LNCaP clone FGC (cell line): Measurements from ENCODE around the gene GABRA6.

Source experiments
- DNase-seq: peaks from one replicate; pipeline ENCODE4 v3.0.0-alpha.2; 2011; ENCODE audit warnings: low read depth
- H3K4me3 ChIP-seq: 2 replicates; pipeline ENCODE4 v1.5.1; 2011; ENCODE audit warnings: mild to moderate bottlenecking, low read depth, low read length, control low read depth
- TF ChIP-seq, protein P1 (sequence below): IDR thresholded peaks from 2 replicates; pipeline ENCODE4 v1.5.1; 2012; ENCODE audit warnings: mild to moderate bottlenecking; ENCODE audit not compliant: control insufficient read depth, insufficient read depth; ENCODE audit errors: extremely low read depth

Gene GABRA6

GRCh38 chr5:161676103-161676502 lies 9.4 kb upstream of the GABRA6 start:
- TF ChIP-seq, protein P1, sequence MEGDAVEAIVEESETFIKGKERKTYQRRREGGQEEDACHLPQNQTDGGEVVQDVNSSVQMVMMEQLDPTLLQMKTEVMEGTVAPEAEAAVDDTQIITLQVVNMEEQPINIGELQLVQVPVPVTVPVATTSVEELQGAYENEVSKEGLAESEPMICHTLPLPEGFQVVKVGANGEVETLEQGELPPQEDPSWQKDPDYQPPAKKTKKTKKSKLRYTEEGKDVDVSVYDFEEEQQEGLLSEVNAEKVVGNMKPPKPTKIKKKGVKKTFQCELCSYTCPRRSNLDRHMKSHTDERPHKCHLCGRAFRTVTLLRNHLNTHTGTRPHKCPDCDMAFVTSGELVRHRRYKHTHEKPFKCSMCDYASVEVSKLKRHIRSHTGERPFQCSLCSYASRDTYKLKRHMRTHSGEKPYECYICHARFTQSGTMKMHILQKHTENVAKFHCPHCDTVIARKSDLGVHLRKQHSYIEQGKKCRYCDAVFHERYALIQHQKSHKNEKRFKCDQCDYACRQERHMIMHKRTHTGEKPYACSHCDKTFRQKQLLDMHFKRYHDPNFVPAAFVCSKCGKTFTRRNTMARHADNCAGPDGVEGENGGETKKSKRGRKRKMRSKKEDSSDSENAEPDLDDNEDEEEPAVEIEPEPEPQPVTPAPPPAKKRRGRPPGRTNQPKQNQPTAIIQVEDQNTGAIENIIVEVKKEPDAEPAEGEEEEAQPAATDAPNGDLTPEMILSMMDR: peak; percentile 71
- H3K4me3 ChIP-seq: no peak overlapping the region
- DNase-seq: peak; percentile 2

DNA sequence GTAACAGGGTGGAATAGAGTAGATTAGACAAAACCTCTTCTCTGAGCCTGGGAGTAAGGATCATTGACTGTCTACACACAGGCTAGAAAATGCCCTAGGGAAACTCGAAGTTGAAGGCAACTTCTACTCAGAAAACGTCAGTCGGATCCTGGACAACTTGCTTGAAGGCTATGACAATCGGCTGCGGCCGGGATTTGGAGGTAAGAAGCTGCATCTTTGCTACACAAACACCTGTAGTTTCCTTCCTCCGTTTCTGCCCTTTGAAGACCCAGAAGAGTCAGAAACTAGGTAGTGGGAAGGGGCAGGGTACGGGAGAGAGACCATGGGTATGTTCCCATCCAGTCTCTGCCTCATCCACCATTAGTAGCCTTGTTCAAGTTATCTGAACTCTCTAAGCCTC lies 628 bp downstream of the GABRA6 start:
- TF ChIP-seq, protein P1: no peak
- DNase-seq: no peak
- no peak overlapping the region for H3K4me3 ChIP-seq

DNA sequence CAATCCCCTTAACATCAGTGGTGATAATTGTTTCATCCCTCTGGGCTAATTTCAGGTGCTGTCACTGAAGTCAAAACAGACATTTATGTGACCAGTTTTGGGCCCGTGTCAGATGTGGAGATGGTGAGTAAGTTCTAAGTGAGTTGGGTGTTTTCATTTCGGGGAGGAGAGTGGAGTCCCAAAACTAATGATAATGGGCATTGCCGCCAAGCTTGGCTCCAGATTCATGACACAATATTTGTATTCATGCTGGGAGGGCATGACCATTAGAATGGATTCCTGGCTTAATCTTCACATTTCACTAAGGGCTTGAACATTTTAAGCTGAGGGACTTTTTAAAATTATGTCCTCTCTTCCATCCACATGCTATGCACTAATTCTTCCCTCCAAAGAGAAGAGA lies 1.4 kb downstream of the GABRA6 start:
- no peak overlapping the region for H3K4me3 ChIP-seq
- TF ChIP-seq, protein P1: no peak
- DNase-seq: no peak

DNA sequence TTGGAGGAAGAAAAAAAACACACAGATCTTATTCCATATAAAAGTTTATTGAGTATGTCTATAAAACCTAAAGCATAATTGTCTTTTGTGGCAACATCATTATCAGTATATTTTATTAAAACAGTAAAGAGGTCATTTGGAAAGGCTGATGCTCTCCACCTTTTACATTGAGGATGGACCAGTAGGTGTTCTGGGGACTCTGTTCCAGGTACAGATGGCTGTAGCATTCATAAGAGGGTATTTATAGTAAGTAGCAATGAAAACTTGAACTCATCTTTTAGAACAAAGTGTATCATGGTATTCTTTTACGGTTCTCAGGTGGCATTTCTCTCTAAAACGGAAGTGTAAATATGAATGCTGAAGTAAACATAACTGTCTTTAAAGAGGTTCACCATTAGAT lies 1.8 kb downstream of the GABRA6 start:
- no peak overlapping the region for H3K4me3 ChIP-seq
- DNase-seq: no peak
- TF ChIP-seq, protein P1: no peak

- no peak overlapping the region for H3K4me3 ChIP-seq
- TF ChIP-seq, protein P1: no peak
- no peak for DNase-seq
Measured at GRCh38 chr5:161691911-161692310, 6.4 kb downstream of the GABRA6 start.

DNA sequence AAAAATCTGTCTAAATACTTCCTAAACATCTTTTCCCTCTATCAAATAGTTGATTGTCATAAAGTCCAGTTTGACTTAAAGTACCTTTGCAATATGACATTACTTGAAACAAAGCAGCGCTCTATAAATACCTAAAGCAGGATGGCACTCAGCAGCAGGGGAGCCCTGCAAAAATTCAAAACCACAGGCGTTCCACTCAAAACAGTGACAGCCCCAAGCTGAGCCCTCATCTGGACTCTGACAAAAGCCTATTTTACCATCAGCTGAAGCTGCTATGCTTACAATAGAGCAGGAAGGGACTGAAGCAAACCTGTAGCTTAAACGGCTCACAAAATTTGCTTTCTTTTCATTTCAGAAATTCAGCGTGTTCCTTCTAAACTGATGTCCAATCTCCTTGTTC lies 11.5 kb downstream of the GABRA6 start:
- no peak overlapping the region for H3K4me3 ChIP-seq
- TF ChIP-seq, protein P1: no peak
- no peak for DNase-seq

DNA sequence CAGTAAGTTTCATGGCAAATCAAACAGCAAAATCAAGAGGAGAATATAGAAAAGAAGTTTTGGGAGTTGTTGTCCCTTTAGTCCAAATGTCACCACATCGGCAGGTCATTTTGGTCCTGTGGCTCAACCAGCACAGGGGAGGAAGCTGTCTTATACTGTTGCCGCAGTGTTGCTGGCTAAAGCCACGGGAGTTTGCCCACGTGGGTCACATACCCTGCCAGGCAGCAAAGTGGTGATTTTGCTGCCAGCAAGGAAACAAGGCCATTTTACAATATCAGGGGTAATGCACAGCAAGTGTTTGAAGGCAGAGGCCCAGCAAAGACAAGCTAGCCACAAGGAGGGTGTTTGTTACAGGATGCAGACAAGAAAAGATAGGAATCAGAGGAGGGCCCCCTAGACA lies 14.5 kb downstream of the GABRA6 start:
- TF ChIP-seq, protein P1: no peak
- no peak for DNase-seq

More for the DNA sequence above, 14.5 kb downstream of the GABRA6 start:
- H3K4me3 ChIP-seq: no peak overlapping the region
